ENCODE results near the gene DUOX1. TPM values are rescaled to one million over a fixed set of nuclear protein-coding genes. Genes with fewer than 3 reads are reported as not detected.

Gene DUOX1
- total RNA-seq, 1 donor from 2014 or later: 4.1 TPM

DNA sequence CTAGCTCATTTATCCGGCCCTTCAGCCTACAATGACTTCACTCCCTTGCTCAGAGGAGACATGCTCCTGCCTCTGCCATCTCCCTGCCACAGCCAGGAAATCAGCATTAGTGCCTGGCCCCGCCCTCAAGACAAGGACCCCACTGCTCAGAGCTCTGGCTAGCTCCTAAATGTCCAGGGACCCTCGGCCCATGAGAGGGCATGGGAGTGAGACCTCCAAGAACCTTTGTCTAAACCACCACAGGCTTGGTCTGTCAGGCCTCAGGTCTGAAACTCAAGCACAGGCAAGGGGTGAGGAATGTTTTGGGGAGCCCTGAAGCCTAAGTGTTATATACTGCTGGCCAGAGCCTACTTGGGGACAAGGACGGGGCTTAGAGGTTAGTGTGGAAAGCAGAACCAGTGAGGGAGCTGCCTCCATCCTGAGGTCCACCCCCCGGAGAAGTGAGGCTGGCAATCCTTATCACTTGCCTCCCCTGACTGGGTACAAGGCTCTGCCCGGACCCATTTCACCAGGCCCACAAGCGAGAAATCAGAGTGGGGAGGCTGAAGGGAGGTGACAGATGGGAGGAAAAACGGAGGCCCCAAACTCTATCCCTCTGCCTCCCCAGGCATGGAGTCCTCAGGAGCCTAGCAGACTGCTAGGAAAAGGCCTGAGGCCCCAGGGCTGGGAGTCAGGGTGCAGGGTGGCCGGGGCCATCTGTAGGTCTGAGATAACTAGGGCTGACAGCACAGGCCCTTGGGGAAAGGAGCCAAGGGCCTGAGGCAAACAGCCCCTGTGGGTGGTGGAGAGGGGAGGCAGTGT is 39.2 kb downstream of the DUOX1 start:
- no peaks in the 10 kb centered on the region for H3K36me3 ChIP-seq (ENCODE audit: control insufficient read depth, insufficient read depth, low read length)
- TF ChIP-seq, protein P1, sequence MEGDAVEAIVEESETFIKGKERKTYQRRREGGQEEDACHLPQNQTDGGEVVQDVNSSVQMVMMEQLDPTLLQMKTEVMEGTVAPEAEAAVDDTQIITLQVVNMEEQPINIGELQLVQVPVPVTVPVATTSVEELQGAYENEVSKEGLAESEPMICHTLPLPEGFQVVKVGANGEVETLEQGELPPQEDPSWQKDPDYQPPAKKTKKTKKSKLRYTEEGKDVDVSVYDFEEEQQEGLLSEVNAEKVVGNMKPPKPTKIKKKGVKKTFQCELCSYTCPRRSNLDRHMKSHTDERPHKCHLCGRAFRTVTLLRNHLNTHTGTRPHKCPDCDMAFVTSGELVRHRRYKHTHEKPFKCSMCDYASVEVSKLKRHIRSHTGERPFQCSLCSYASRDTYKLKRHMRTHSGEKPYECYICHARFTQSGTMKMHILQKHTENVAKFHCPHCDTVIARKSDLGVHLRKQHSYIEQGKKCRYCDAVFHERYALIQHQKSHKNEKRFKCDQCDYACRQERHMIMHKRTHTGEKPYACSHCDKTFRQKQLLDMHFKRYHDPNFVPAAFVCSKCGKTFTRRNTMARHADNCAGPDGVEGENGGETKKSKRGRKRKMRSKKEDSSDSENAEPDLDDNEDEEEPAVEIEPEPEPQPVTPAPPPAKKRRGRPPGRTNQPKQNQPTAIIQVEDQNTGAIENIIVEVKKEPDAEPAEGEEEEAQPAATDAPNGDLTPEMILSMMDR (IDR thresholded peaks at IDR 0.05; ENCODE audit: insufficient read depth, low read length, poor library complexity, severe bottlenecking): no peak
- H3K4me3 ChIP-seq (ENCODE audit: low read depth, low read length): no peak overlapping the region
- no peaks in the 10 kb centered on the region for H3K27me3 ChIP-seq (ENCODE audit: control insufficient read depth, insufficient read depth, low read length)
- DNase-seq (ENCODE audit: low read depth): no peak

DNA sequence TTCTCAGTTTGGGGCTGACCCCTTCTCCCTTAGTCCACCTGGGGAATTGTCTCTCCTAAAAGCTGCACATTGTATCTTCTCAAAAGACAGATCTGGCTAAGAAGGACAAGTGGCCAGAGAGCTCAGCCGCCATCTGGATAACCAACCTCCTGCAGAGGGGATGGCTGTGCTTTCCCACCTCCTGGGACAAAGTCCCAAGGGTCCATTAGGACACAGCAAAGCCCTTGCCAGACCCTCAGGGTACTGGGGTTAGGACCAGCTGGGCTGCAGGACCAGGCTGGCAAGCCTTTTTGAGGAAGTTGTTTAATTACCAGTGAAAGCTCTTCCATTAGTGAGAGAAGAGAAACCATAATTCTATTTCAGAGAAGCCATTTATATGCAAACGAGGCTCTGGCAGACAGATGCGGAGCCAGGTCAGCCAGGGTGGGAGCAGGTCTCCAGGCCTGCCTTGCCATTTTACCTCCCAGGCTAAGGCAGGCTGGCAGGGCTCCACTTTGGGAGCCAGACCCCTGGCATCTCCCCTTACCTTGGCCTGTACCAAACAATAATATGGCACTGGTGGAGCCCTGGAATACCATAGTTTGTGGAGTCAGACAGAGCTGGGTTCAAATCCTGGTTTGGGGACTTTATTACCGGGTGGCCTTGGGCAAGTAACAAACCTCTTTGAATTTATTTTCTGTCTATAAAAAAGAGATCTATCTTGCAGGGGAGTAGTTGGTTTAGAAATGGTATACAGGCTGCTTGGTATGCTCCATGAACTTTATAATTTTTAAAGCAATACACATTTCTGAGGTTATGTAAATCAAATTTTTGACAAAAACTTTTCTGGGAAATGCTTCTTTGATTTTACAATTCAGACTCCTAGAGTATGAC is 40.0 kb downstream of the DUOX1 start:
- no peak overlapping the region for H3K4me3 ChIP-seq (ENCODE audit: low read depth, low read length)
- no peaks in the 10 kb centered on the region for H3K27me3 ChIP-seq (ENCODE audit: control insufficient read depth, insufficient read depth, low read length)
- H3K36me3 ChIP-seq (ENCODE audit: control insufficient read depth, insufficient read depth, low read length): no peaks in the 10 kb centered on the region
- TF ChIP-seq, protein P1 (IDR thresholded peaks at IDR 0.05; ENCODE audit: insufficient read depth, low read length, poor library complexity, severe bottlenecking): no peak
- DNase-seq (ENCODE audit: low read depth): no peak

DNA sequence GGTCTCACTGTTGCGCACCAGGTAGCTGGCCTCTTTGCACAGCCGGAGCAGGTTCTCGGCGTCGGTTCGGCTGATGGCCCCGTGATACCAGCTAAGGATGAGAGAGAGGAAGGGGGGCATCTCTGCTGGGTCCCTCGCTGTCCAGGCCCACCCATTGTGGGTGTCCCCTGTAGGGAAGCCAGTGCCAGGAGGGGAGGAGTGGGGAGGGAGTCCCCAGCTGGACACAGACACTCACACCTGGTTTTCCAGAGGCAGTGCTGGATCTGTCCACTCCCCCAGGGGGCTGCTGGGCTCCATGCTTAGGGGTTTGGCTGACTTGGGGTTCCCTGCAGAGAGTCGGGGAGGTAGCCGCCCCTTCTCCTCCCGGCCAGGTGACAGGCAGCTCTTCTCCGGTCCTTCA is 42.1 kb downstream of the DUOX1 start:
- H3K27me3 ChIP-seq (ENCODE audit: control insufficient read depth, insufficient read depth, low read length): no peaks in the 10 kb centered on the region
- no peak overlapping the region for H3K4me3 ChIP-seq (ENCODE audit: low read depth, low read length)
- TF ChIP-seq, protein P1 (IDR thresholded peaks at IDR 0.05; ENCODE audit: insufficient read depth, low read length, poor library complexity, severe bottlenecking): no peak
- DNase-seq (ENCODE audit: low read depth): no peak
- no peaks in the 10 kb centered on the region for H3K36me3 ChIP-seq (ENCODE audit: control insufficient read depth, insufficient read depth, low read length)

DNA sequence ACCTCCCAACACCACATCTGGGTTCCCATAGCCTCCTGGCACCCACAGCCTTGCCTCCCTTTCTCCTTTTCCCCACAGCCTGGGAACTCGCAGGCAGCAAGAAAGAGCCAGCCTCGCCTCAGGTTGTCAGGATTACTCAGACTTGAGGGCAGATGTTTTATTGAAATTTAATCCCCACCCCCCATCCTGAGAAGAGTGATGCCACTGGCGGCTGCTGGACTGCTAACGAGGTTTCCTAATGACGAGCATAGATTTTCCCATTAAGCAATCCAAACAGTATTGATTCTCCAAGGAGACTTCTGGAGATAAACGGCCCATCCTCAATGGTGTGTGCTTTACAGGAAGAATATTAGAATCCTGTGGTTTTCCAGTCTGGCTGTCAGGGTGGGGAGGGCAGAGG is 44.3 kb downstream of the DUOX1 start:
- DNase-seq (ENCODE audit: low read depth): no peak
- Histone ChIP-seq H3K36me3 (ENCODE audit: control insufficient read depth, insufficient read depth, low read length) (no peaks in the 10 kb centered on the region), H3K27me3 (ENCODE audit: control insufficient read depth, insufficient read depth, low read length) (no peaks in the 10 kb centered on the region), H3K4me3 (ENCODE audit: low read depth, low read length) (no peak overlapping the region)
- TF ChIP-seq, protein P1 (IDR thresholded peaks at IDR 0.05; ENCODE audit: insufficient read depth, low read length, poor library complexity, severe bottlenecking): no peak

DNA sequence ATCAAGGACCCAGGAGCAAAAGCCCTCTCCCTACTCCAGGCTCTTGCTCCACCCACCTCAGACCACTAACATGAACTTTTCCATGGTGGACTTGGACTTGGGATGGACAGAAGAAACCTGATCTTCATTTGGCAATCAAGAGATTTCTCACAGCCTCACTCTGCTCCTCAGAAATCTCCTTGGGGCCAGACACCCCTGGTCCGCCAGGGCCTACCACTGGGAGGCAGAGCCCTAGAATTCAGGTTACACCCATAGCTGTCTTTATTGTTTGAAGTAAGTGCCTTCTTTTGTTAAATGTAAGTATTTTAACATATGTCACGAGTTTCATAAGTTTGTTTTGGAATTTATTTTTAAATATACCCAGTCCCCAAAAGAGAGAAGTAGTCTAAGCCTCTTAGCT is 44.8 kb downstream of the DUOX1 start:
- Histone ChIP-seq H3K4me3 (ENCODE audit: low read depth, low read length) (no peak overlapping the region), H3K27me3 (ENCODE audit: control insufficient read depth, insufficient read depth, low read length) (no peaks in the 10 kb centered on the region), H3K36me3 (ENCODE audit: control insufficient read depth, insufficient read depth, low read length) (no peaks in the 10 kb centered on the region)
- DNase-seq (ENCODE audit: low read depth): no peak
- TF ChIP-seq, protein P1 (IDR thresholded peaks at IDR 0.05; ENCODE audit: insufficient read depth, low read length, poor library complexity, severe bottlenecking): no peak
